GM20000 (cell line): Measurements from ENCODE around the gene C4orf17.
"Not testable (repeated sequence)": the region's sequence is repeated elsewhere in the genome, so short reads cannot be mapped to it uniquely, and the experiment has no call there.

ENCODE experiments used
- DNase-seq: peaks from one replicate; pipeline ENCODE4 v3.0.0; 2012; ENCODE audit warnings: low spot score
- CTCF ChIP-seq: IDR thresholded peaks from 2 replicates; pipeline ENCODE4 v1.5.1; 2012; ENCODE audit warnings: mild to moderate bottlenecking, control low read depth; ENCODE audit errors: extremely low read depth, missing control alignments

The C4orf17 gene

GRCh38 chr4:99471896-99472295 lies 38.9 kb upstream of the C4orf17 start:
- DNase-seq = no peak
- TF ChIP-seq CTCF = no peak

- DNase-seq = no peak
- TF ChIP-seq CTCF = no peak
Measured at GRCh38 chr4:99473131-99473530, 37.7 kb upstream of the C4orf17 start.

- no peak for TF ChIP-seq CTCF
- no peak for DNase-seq
Measured at GRCh38 chr4:99483636-99484035, 27.2 kb upstream of the C4orf17 start.

- TF ChIP-seq CTCF = no peak
- DNase-seq = no peak
Measured at GRCh38 chr4:99485212-99485611, 25.6 kb upstream of the C4orf17 start.

GRCh38 chr4:99486648-99487047 lies 24.2 kb upstream of the C4orf17 start:
- DNase-seq = not testable (repeated sequence)

GRCh38 chr4:99490286-99490685 lies 20.5 kb upstream of the C4orf17 start:
- no peak for DNase-seq
- TF ChIP-seq CTCF = no peak

- no peak for DNase-seq
- no peak for TF ChIP-seq CTCF
Measured at GRCh38 chr4:99504804-99505502, 5.9 kb upstream of the C4orf17 start.

GRCh38 chr4:99506781-99507180 lies 4.0 kb upstream of the C4orf17 start:
- no peak for TF ChIP-seq CTCF
- DNase-seq = no peak
